SJCRH30 (cell line): ENCODE results near the gene LKAAEAR1. TPM values are rescaled to one million over a fixed set of nuclear protein-coding genes. Genes with fewer than 3 reads are reported as not detected.

Experiments
- DNase-seq, 2 experiments: peaks; one replicate each; pipeline ENCODE4 v3.0.0-alpha.2; 2015 to 2020
- H3K27ac ChIP-seq: fragments of 250-450 bp; sonication (Bioruptor Pico); 2 replicates; pipeline ENCODE4 v1.5.1; 2020; ENCODE audit warnings: mild to moderate bottlenecking, moderate library complexity
- H3K27me3 ChIP-seq: fragments of 250-450 bp; sonication (Bioruptor Pico); 2 replicates; pipeline ENCODE4 v1.5.1; 2020; ENCODE audit warnings: mild to moderate bottlenecking, moderate library complexity
- H3K36me3 ChIP-seq: fragments of 250-450 bp; sonication (Bioruptor Pico); 2 replicates; pipeline ENCODE4 v1.5.1; 2020; ENCODE audit warnings: mild to moderate bottlenecking, moderate library complexity
- H3K4me1 ChIP-seq: fragments of 250-450 bp; sonication (Bioruptor Pico); 2 replicates; pipeline ENCODE4 v1.5.1; 2020; ENCODE audit warnings: mild to moderate bottlenecking, moderate library complexity
- H3K4me3 ChIP-seq: fragments of 250-450 bp; sonication (Bioruptor Pico); 2 replicates; pipeline ENCODE4 v1.5.1; 2020; ENCODE audit warnings: mild to moderate bottlenecking, moderate library complexity
- H3K9me3 ChIP-seq: fragments of 250-450 bp; sonication (Bioruptor Pico); replicated peaks from 2 replicates; pipeline ENCODE4 v1.5.1; 2020; ENCODE audit warnings: mild to moderate bottlenecking, moderate library complexity
- total RNA-seq: library from RNA; depleted of rRNA; stranded (reverse); fragments of >200 nt; shearing (Covaris generic); gene quantifications from 2 replicates; pipeline ENCODE4 v1.2.3, GENCODE V29; 2014

Gene LKAAEAR1
- total RNA-seq, 1 experiment from 2014 or later = not detected

DNA sequence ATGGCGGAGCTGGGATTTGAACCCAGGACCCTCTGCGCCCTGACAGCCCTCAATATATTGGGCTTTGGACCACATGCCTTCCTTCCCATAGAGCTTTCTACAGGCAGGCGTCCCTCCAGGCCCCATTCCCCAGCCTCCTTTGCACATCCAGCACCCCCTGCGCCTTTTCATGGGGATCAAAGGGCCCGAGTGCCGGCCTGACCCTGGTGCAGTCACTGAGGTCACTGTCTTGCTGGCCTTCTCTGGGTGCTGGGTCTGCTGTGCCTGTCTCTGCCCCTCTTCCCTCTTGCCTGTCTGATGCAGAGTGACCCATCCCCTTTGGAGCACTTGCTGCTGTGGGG, 2.6 kb downstream of the LKAAEAR1 start:
- H3K9me3 ChIP-seq = 0 out of 2 replicates have a peak, but pooled peaks cover 4% of the 10 kb centered on the region
- no peak overlapping the region for H3K4me3 ChIP-seq
- no peak for DNase-seq
- H3K36me3 ChIP-seq = no peaks in the 10 kb centered on the region
- peaks cover 21% of the 10 kb centered on the region for H3K4me1 ChIP-seq
- no peak overlapping the region for H3K27ac ChIP-seq
- peaks cover 35% of the 10 kb centered on the region for H3K27me3 ChIP-seq

DNA sequence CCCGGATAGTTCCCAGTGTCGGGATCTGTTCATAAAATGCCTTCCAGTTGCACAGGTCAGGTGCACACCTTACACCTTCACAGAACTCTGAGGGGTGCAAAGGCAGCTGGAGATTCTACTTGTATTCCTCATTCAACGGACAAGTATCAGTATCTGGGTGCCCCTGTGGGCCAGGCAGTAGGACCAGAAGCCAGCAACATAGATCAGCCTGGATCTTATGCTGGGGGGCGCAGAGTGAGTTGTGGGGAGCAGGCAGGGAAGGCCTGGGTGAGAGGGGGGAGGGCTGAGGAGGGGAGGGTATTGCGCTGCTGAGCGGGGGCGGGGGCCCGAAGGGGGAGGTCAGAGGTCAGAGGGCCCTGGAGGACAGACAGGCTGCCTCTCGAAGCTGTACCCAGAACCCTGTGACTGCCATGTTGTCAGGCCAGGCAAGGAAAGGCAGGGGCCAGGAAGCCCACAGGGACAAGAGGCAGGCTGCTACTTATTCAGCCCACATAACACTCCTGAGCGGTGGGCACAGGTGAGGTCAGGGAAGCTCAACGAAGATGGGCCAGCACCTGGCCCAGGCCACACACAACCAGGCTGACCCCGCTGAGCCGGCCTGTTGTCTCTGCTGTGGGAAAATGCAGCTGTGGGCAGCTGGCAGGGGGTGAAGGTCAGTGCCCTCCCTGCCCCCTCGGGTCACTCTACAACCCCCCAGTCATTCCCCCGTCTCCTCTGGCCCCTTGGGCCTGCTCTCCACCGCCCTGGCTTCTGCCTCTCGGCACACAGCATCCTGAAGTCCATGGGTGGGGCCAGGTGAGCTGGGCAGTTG, 3.2 kb downstream of the LKAAEAR1 start:
- Histone ChIP-seq H3K27me3 (peaks cover 29% of the 10 kb centered on the region), H3K4me1 (peaks cover 21% of the 10 kb centered on the region), H3K9me3 (no peaks in the 10 kb centered on the region), H3K36me3 (no peaks in the 10 kb centered on the region), H3K4me3 (no peak overlapping the region), H3K27ac (no peak overlapping the region)
- DNase-seq = no peak

DNA sequence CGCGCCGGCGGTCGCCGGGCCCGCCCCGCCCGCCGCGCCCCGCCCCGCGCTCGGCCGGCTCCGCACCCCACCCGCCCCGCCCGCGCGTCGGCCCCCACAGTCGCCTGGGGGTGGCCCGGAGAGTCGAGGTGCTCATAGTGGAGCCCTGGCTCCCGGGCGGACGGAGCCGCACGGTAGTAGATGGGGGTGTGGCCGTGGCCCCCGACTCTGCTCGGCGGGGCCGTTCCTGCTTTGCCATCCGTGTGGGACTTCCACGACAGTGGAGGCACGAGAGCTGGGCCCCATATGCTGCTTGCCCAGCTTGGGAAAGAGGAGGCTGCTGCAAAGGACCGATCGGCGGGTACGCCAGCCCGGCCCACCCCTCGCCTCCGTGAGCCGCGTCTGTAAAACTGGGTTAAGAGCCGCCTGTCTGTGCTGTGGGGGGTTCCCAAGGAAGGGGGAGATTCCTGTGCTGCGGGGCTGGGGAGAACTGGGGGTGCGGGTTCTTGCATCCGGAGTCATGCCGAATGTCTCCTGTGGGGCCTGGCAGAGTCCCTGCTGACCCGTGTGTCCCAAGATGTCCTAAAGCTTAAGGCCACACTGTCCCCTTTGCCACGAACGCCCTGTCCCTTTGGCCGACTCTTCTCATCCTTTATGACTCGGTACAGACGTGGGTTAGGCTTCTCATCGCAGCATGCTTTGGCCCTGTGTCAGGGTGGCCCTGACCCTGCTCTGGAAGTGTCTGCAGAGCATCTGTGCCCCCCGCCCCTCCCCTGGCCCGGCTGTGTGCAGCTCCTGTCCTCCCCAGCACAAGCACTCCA, 4.0 kb downstream of the LKAAEAR1 start, which contains the start of gene OPRL1:
Gene OPRL1 (plus strand): TSS at position 70 of the 800 bp plus-strand sequence. CDS start 12,639 bp downstream, outside the sequence.
- Histone ChIP-seq H3K4me3 (peak within 1 kb of the TSS; percentile 73), H3K27ac (peak within 1 kb of the TSS; percentile 4; the same call in 1 of the 2 replicates), H3K4me1 (peaks cover 21% of the 10 kb centered on the region), H3K27me3 (peaks cover 23% of the 10 kb centered on the region), H3K36me3 (no peaks in the 10 kb centered on the region), H3K9me3 (no peaks in the 10 kb centered on the region)
- no peak for DNase-seq

DNA sequence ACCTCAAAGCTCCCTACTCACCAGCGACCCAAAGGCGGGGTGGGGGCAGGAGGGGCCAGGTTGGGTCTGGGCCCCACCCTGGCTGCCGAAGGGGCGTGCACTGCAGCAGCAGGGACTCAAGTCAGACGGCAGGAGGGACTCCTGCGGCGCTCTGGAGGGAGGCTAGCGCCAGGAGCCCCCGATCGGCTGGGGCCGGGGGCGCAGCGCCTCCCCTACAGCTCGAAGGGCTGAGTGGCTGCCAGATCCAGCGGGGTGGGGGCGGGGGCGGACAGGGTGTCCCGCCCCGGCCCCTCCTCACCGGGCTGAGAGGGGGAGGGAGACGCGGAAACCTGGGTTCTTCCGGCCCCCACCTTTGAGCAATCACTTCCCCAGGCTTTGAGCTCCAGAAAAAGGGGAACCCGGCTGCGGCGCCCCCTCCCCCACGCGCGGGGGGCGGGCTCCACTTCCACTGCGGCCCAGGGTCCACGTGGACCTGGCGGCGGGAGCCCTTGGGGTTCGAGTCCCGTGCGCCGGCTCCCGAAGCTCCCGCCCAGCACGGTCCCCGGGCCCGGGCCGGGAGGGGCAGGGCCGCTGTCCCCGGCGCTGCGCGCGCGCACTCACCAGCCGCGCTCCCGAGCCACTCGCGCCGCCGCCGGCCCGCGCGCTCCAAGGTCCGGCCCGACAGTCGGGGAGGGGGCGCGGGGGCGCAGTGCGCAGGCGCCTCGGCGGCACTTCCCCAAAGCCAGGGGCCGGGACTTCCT, 4.8 kb downstream of the LKAAEAR1 start, which contains the start of gene RGS19:
Gene RGS19 (minus strand): TSS at position 246 of the 740 bp plus-strand sequence. CDS start 2,632 bp downstream, outside the sequence.
- H3K36me3 ChIP-seq = no peaks in the 10 kb centered on the region
- peak within 1 kb of the TSS; percentile 4; the same call in 1 of the 2 replicates for H3K27ac ChIP-seq
- DNase-seq = peak; percentile 76 to 86
- peak within 1 kb of the TSS; percentile 73 for H3K4me3 ChIP-seq
- no peaks in the 10 kb centered on the region for H3K9me3 ChIP-seq
- H3K4me1 ChIP-seq = peaks cover 21% of the 10 kb centered on the region
- peaks cover 15% of the 10 kb centered on the region for H3K27me3 ChIP-seq

DNA sequence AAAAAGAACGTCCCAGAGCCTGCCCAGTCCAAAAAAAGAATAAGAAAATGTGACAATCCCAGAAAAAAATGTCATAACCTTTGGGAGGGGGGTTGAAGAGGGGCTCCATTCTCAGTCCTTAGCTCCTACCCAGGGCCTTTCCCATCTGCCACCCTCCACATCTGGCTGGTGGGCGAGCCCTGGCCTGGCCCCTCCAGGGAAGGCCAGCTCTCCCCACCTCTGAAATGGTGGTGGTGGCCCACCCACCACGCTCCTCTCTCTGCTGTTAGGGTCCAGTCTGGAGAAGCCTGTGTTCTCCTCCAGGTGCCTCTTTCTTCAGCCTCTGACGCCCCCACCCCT, 5.3 kb downstream of the LKAAEAR1 start:
- DNase-seq = no peak
- H3K4me3 ChIP-seq = peak overlapping the region; percentile 73
- H3K27me3 ChIP-seq = peaks cover 13% of the 10 kb centered on the region
- H3K4me1 ChIP-seq = peaks cover 21% of the 10 kb centered on the region
- no peaks in the 10 kb centered on the region for H3K36me3 ChIP-seq
- H3K9me3 ChIP-seq = no peaks in the 10 kb centered on the region
- no peak overlapping the region for H3K27ac ChIP-seq

DNA sequence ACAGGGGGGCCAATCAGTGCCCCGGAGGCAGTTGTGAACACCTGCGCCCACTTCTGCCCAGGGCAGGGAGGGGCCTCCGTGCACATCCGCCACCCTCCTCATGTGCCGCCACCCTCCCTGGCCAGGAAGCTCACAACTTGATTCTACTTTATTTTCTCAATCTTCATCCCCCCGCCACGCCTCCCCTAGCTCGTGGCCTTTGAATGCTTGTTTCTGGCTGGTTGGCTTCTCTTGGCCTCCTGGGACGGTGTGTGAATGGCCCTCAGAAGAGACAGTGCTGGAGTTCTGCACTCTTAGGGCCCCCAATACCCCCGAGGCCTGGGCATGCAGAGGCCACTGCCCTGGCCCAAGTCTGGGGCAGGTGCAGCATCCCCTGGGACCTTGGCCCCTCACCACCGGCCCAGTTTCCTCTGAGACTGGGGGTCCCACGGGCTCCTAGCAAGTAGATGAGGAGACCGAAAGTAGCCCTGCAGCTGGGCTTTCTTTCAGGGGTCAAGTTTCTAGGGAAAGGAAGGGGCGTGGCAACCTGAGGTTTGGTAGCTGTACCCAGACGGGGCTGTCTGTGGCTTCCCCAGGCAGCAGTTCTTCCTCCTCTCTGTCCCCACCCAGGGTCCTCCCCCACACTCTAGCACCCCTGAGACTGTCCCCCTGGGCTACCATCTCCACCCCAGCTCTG, 6.2 kb downstream of the LKAAEAR1 start:
- Histone ChIP-seq H3K36me3 (no peaks in the 10 kb centered on the region), H3K27me3 (peaks cover 9% of the 10 kb centered on the region), H3K4me1 (peaks cover 20% of the 10 kb centered on the region), H3K27ac (no peak overlapping the region), H3K4me3 (no peak overlapping the region), H3K9me3 (no peaks in the 10 kb centered on the region)
- peak; percentile 61 to 76 for DNase-seq

DNA sequence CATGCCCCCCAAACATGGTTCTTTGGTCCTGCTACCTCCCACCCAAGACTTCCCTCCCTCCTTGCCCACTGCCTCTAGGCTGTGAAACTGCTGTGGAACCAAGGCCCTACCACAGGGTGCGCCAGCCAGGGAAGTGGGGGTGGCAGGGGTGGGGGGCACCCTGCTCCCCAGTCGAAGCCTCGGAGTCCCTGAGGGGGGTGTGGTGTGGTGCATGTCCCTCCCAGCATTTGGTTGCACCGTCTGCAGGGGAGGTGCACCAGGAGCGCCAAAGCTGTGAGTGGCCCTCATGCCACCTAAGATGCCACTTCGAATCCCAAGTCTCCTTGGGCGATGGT, 6.7 kb downstream of the LKAAEAR1 start:
- Histone ChIP-seq H3K27ac (no peak overlapping the region), H3K4me1 (peaks cover 17% of the 10 kb centered on the region), H3K9me3 (no peaks in the 10 kb centered on the region), H3K4me3 (no peak overlapping the region), H3K27me3 (peaks cover 6% of the 10 kb centered on the region), H3K36me3 (no peaks in the 10 kb centered on the region)
- DNase-seq = no peak

DNA sequence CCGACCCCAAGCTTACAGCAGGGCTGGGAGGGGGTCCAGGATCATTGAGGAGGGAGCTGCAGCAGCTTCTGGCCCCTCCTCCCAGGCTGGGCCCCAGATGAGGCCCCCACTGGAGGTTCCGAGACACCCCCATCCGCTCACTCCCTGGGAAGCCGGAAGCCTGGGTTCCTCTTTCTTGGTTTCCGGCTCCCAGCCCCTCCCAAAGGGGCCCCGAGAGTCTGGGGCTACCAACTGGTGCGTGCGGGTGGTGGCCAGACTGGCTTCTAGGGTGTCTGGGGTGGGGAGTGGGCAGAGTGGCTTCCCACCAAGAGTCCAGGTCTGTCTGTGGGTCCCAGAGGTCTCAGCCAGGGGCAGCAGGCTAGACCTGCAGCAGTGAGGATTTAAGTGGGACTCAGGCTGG, 7.1 kb downstream of the LKAAEAR1 start:
- Histone ChIP-seq H3K27ac (no peak overlapping the region), H3K4me3 (no peak overlapping the region), H3K27me3 (peaks cover 6% of the 10 kb centered on the region), H3K36me3 (no peaks in the 10 kb centered on the region), H3K4me1 (peaks cover 14% of the 10 kb centered on the region), H3K9me3 (no peaks in the 10 kb centered on the region)
- no peak for DNase-seq

DNA sequence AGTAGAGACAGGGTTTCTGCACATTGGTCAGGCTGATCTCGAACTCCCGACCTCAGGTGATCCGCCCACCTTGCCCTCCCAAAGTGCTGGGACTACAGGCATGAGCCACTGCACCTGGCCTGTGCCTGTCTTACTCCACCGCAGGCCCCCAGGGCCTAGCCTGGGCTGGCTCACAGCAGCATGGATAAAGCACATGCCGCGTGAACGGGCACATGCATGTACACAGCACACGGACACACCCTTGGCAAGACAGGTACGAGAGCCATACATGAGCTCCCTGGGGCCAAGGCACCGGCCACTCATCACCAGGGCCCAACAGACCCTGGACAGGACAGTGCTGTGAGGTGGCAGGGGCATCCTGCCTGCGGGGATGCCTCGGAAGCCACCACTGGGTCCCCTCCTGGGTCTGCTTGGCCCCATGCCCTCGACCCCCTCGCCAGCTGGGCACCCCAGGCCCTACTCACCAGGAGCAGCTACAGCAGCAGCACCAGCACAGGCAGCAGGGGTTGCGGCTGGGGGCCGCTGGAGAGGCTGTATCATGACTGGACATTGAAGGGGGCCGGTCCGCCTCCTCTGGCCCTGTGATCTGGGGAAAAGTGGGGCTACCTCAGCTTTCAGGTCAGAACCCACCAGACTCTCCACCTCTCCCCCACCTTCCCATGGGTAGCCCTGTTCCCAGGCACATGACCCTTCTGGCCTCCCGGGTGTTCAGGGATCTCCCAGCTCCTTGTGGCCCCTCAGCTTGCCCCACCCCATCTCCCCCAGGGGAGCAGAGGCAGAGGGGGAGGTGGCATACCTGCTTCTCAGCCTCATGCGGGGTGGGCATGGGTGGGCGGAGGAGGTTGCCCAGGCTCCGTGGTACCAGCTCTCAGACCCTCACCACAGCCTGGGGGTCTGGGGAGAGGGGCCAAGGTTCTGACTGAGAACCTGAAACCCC, 7.9 kb downstream of the LKAAEAR1 start:
- H3K4me1 ChIP-seq = peaks cover 14% of the 10 kb centered on the region
- no peaks in the 10 kb centered on the region for H3K36me3 ChIP-seq
- H3K4me3 ChIP-seq = no peak overlapping the region
- H3K9me3 ChIP-seq = no peaks in the 10 kb centered on the region
- no peak for DNase-seq
- H3K27ac ChIP-seq = no peak overlapping the region
- peaks cover 6% of the 10 kb centered on the region for H3K27me3 ChIP-seq

DNA sequence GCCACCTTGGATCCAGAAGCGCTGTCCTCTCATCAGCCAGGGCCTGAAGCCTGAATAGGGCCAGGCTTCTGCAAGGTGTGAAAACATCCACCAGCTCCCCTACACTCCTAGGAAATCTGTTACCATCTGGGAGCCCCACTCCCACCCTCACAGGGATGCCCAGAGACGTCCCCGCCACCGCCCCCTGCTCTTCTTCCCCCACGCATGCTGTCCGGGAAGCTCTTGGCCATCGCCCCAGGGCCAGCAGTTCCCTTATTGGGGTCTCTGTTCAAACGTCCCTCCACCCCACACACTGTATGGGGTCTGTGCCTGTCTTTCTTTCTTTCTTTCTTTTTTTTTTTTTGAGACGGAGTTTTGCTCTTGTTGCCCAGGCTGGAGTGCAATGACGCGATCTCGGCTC, 8.6 kb downstream of the LKAAEAR1 start:
- DNase-seq = no peak
- peaks cover 14% of the 10 kb centered on the region for H3K4me1 ChIP-seq
- no peaks in the 10 kb centered on the region for H3K9me3 ChIP-seq
- no peaks in the 10 kb centered on the region for H3K36me3 ChIP-seq
- no peak overlapping the region for H3K4me3 ChIP-seq
- no peak overlapping the region for H3K27ac ChIP-seq
- H3K27me3 ChIP-seq = peaks cover 5% of the 10 kb centered on the region

DNA sequence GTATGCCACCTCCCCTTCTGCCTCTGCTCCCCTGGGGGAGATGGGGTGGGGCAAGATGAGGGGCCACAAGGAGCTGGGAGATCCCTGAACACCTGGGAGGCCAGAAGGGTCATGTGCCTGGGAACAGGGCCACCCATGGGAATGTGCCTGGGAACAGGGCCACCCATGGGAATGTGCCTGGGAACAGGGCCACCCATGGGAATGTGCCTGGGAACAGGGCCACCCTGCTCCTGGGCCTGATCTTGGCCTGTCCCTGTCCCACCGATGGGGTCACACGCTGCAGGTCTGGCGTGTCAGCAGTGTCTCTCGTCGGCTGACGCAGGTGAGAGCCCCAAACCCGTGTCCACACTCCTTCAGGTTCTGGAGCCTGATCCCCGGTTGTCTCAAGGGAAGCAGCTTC, 9.2 kb downstream of the LKAAEAR1 start:
- Histone ChIP-seq H3K36me3 (no peaks in the 10 kb centered on the region), H3K27ac (no peak overlapping the region), H3K4me3 (no peak overlapping the region), H3K4me1 (peaks cover 15% of the 10 kb centered on the region), H3K27me3 (no peaks in the 10 kb centered on the region), H3K9me3 (no peaks in the 10 kb centered on the region)
- no peak for DNase-seq

DNA sequence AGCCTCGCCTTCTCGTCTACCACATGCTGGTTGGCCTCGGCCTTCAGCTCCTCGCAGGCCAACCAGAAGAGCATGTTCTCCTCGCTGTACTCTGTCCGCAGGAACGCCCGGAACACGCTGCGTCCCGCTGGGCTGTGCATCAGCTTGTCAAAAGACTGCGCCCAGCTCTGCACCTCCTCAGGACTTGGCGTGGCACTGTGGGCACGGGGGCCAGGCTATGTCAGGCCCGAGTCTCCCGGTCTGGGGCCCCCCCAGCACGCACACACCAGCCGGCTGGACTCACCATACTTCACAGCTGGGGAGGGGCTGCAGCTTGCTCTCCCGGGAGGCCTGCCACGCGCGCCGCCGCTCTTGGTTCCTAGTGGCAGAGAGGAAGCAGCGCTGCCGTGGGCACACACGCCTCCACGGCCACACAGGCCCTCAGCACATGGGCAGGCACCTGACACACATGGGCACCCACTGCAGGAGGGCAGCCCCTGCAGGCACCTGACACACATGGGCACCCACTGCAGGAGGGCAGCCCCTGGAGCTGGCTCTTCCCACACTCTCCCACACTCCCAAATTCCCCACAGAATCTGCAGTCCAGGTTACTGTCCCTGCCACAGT, 9.9 kb downstream of the LKAAEAR1 start:
- Histone ChIP-seq H3K27ac (no peak overlapping the region), H3K4me1 (peaks cover 22% of the 10 kb centered on the region), H3K9me3 (no peaks in the 10 kb centered on the region), H3K4me3 (no peak overlapping the region), H3K36me3 (no peaks in the 10 kb centered on the region), H3K27me3 (no peaks in the 10 kb centered on the region)
- no peak for DNase-seq

DNA sequence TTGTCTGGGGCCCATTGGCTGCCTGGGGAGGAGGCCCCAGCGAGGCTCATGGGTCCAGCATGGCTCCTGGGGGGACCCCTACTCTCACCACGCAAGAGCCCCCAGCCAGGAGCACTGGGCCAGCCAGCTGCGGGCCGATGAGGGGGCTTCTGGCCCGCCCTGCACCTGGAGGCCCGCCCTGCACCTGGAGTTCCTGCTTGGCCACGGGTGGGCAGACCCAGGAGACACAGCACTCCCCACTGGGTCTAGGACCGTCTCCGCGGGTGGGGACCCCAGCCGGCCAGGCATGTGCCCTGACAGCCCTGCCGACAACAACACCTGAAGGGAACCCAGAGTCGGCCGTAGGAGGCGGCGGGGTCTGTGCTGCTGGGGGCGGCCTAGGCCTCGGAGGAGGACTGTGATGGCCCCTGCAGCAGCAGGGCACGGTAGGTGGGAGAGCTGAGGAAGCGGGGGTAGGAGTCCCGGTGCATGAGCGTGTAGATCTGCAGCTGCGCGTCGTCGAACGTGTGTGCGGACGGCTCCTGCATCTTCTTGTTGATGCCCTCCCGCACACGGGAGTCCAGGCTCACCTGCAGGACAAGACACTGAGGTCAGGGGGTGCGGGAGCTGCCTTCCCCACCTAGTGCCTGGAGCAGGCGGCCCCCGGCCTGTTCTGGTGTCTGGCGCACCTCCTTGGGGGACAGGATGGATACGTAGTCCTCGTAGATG, 10.6 kb downstream of the LKAAEAR1 start:
- H3K27ac ChIP-seq = no peak overlapping the region
- peaks cover 27% of the 10 kb centered on the region for H3K4me1 ChIP-seq
- H3K9me3 ChIP-seq = no peaks in the 10 kb centered on the region
- H3K27me3 ChIP-seq = no peaks in the 10 kb centered on the region
- H3K36me3 ChIP-seq = no peaks in the 10 kb centered on the region
- DNase-seq = no peak
- H3K4me3 ChIP-seq = no peak overlapping the region
